HEK293 (cell line): Measurements from ENCODE around the gene HIVEP2.

ENCODE experiments used
- CTCF ChIA-PET: fragments of 350-600 bp; formaldehyde crosslinking; extraction: SDS; loops from one replicate; lab custom pipeline; 2021; ENCODE audit warnings: antibody characterized with exemption; lab: Yijun Ruan, JAX
- POLR2A ChIA-PET: fragments of 300-600 bp; formaldehyde crosslinking; extraction: SDS; loops from one replicate; lab custom pipeline; 2020; ENCODE audit warnings: antibody characterized with exemption, inconsistent platforms; lab: Yijun Ruan, JAX
- H3K27ac ChIP-seq: fragments of 200-500 bp; sonication (Bioruptor generic); 2 replicates; pipeline ENCODE4 v1.5.1; 2014; ENCODE audit warnings: low read depth, low read length, control low read depth, inconsistent platforms; ENCODE audit errors: extremely low read depth
- H3K36me3 ChIP-seq, 2 experiments: fragments of 200-500 bp in 1 of 2; sonication (Bioruptor generic) in 1 of 2; 1 replicate in 1 of 2; 2 replicates in 1 of 2; pipeline ENCODE4 v1.5.1; 2014 to 2017; ENCODE audit warnings: inconsistent platforms in 2 of 2, low read length in 2 of 2; ENCODE audit not compliant: control insufficient read depth in 2 of 2, insufficient read depth in 1 of 2
- H3K4me1 ChIP-seq: fragments of 200-500 bp; sonication (Bioruptor generic); 2 replicates; pipeline ENCODE4 v1.5.1; 2014; ENCODE audit warnings: mild to moderate bottlenecking, low read length, inconsistent platforms; ENCODE audit not compliant: control insufficient read depth, insufficient read depth
- H3K4me3 ChIP-seq: 2 replicates; pipeline ENCODE4 v1.5.1; 2011; ENCODE audit warnings: low read depth, mild to moderate bottlenecking, control low read depth, low read length, moderate library complexity
- H3K9me3 ChIP-seq: fragments of 200-500 bp; sonication (Bioruptor generic); 2 replicates; pipeline ENCODE4 v1.5.1; 2014; ENCODE audit warnings: low read depth, low read length, inconsistent platforms; ENCODE audit not compliant: control insufficient read depth, insufficient read depth
- BCL11A ChIP-seq: fragments of 450-650 bp; formaldehyde crosslinking; IDR thresholded peaks from 2 replicates; pipeline ENCODE4 v1.5.1; 2016; ENCODE audit warnings: low read depth, missing biosample characterization, missing genetic modification characterization
- BCL6B ChIP-seq: fragments of 450-650 bp; formaldehyde crosslinking; IDR thresholded peaks from 2 replicates; pipeline ENCODE4 v1.5.1; 2017; ENCODE audit warnings: missing biosample characterization, missing genetic modification characterization
- GLI2 ChIP-seq: fragments of 450-650 bp; formaldehyde crosslinking; IDR thresholded peaks from 2 replicates; pipeline ENCODE4; 2017; ENCODE audit warnings: missing biosample characterization, missing genetic modification characterization, low read depth, borderline replicate concordance
- MZF1 ChIP-seq: fragments of 450-650 bp; formaldehyde crosslinking; IDR thresholded peaks from 2 replicates; pipeline ENCODE4 v1.5.1; 2017; ENCODE audit warnings: missing biosample characterization, missing genetic modification characterization, borderline replicate concordance
- SCRT1 ChIP-seq: fragments of 450-650 bp; formaldehyde crosslinking; IDR thresholded peaks from 2 replicates; pipeline ENCODE4 v1.5.1; 2016; ENCODE audit warnings: missing biosample characterization, missing genetic modification characterization, borderline replicate concordance
- SP2 ChIP-seq: fragments of 450-650 bp; formaldehyde crosslinking; IDR thresholded peaks from 2 replicates; pipeline ENCODE4 v1.5.1; 2016; ENCODE audit warnings: missing biosample characterization, missing genetic modification characterization
- ZBTB17 ChIP-seq: fragments of 450-650 bp; formaldehyde crosslinking; IDR thresholded peaks from 2 replicates; pipeline ENCODE4 v1.5.1; 2016; ENCODE audit warnings: missing biosample characterization, missing genetic modification characterization
- ZBTB26 ChIP-seq: fragments of 450-650 bp; formaldehyde crosslinking; optimal IDR thresholded peaks from 2 replicates; pipeline ENCODE3; 2016; ENCODE audit warnings: missing biosample characterization, mild to moderate bottlenecking, missing genetic modification characterization
- ZBTB7A ChIP-seq: fragments of 450-650 bp; formaldehyde crosslinking; IDR thresholded peaks from 2 replicates; pipeline ENCODE4 v1.5.1; 2016; ENCODE audit warnings: low read depth, missing biosample characterization, missing genetic modification characterization
- ZEB2 ChIP-seq: fragments of 450-650 bp; formaldehyde crosslinking; IDR thresholded peaks from 2 replicates; pipeline ENCODE4 v1.5.1; 2016; ENCODE audit warnings: missing biosample characterization, missing genetic modification characterization
- ZFHX2 ChIP-seq: fragments of 450-650 bp; formaldehyde crosslinking; conservative IDR thresholded peaks from 2 replicates; pipeline ENCODE4 v1.5.1; 2016; ENCODE audit warnings: missing biosample characterization, missing genetic modification characterization
- ZNF221 ChIP-seq: fragments of 450-650 bp; formaldehyde crosslinking; IDR thresholded peaks from 2 replicates; pipeline ENCODE4 v1.5.1; 2017; ENCODE audit warnings: missing biosample characterization, missing genetic modification characterization, borderline replicate concordance
- ZNF223 ChIP-seq: fragments of 450-650 bp; formaldehyde crosslinking; IDR thresholded peaks from 2 replicates; pipeline ENCODE4 v1.5.1; 2016; ENCODE audit warnings: missing biosample characterization, missing genetic modification characterization
- ZNF23 ChIP-seq: fragments of 450-650 bp; formaldehyde crosslinking; IDR thresholded peaks from 2 replicates; pipeline ENCODE4 v1.5.1; 2016; ENCODE audit warnings: missing biosample characterization, missing genetic modification characterization, borderline replicate concordance
- ZNF394 ChIP-seq: fragments of 450-650 bp; formaldehyde crosslinking; IDR thresholded peaks from 2 replicates; pipeline ENCODE4 v1.5.1; 2016; ENCODE audit warnings: missing biosample characterization, missing genetic modification characterization, mild to moderate bottlenecking, moderate library complexity, borderline replicate concordance
- ZNF416 ChIP-seq: fragments of 450-650 bp; formaldehyde crosslinking; IDR thresholded peaks from 2 replicates; pipeline ENCODE4 v1.5.1; 2016; ENCODE audit warnings: missing biosample characterization, missing genetic modification characterization
- ZNF488 ChIP-seq: fragments of 450-650 bp; formaldehyde crosslinking; IDR thresholded peaks from 2 replicates; pipeline ENCODE4 v1.5.1; 2016; ENCODE audit warnings: missing biosample characterization, missing genetic modification characterization
- ZNF514 ChIP-seq: fragments of 450-650 bp; formaldehyde crosslinking; IDR thresholded peaks from 2 replicates; pipeline ENCODE4 v1.5.1; 2016; ENCODE audit warnings: missing biosample characterization, missing genetic modification characterization
- ZNF626 ChIP-seq: fragments of 450-650 bp; sonication (Bioruptor Pico); formaldehyde crosslinking; IDR thresholded peaks from 2 replicates; pipeline ENCODE4 v1.5.1; 2018; ENCODE audit warnings: missing biosample characterization, missing genetic modification characterization, inconsistent platforms
- ZNF701 ChIP-seq: fragments of 450-650 bp; formaldehyde crosslinking; IDR thresholded peaks from 2 replicates; pipeline ENCODE4 v1.5.1; 2016; ENCODE audit warnings: missing biosample characterization, missing genetic modification characterization
- ZNF707 ChIP-seq: fragments of 450-650 bp; formaldehyde crosslinking; IDR thresholded peaks from 2 replicates; pipeline ENCODE4 v1.5.1; 2016; ENCODE audit warnings: missing biosample characterization, missing genetic modification characterization
- ZNF830 ChIP-seq: fragments of 450-650 bp; IDR thresholded peaks from 2 replicates; pipeline ENCODE4 v1.5.0; 2018; ENCODE audit warnings: missing biosample characterization, missing genetic modification characterization, low read depth, mild to moderate bottlenecking, moderate library complexity
- TF ChIP-seq, protein P1 (sequence below): fragments of 450-650 bp; formaldehyde crosslinking; IDR thresholded peaks from 2 replicates; pipeline ENCODE4 v1.5.1; 2016; ENCODE audit warnings: missing biosample characterization, missing genetic modification characterization
- TF ChIP-seq, protein P2 (sequence below): fragments of 450-650 bp; formaldehyde crosslinking; IDR thresholded peaks from 2 replicates; pipeline ENCODE4 v1.5.1; 2016; ENCODE audit warnings: missing biosample characterization, missing genetic modification characterization
- TF ChIP-seq, protein P3 (sequence below): fragments of 450-650 bp; formaldehyde crosslinking; IDR thresholded peaks from 2 replicates; pipeline ENCODE4 v1.5.1; 2016; ENCODE audit warnings: missing biosample characterization, missing genetic modification characterization

Gene HIVEP2

GRCh38 chr6:142744836-142745235 lies 200.1 kb downstream of the HIVEP2 start:
- H3K36me3 ChIP-seq = no peaks in the 10 kb centered on the region
- CTCF ChIA-PET = interaction anchor here (0.6 kb wide), 1 partner anchor 190 kb away, joined by 4 read pairs; no protein-coding TSS in a partner anchor
- no peaks in the 10 kb centered on the region for H3K9me3 ChIP-seq
- TF ChIP-seq ZEB2 (tag by site-specific recombination) (no peak), ZBTB7A (tag by site-specific recombination) (no peak), ZNF488 (tag by site-specific recombination) (no peak), ZNF626 (tag by site-specific recombination) (no peak), ZBTB26 (tag by site-specific recombination) (no peak), BCL11A (tag by site-specific recombination) (no peak), BCL6B (tag by site-specific recombination) (no peak), MZF1 (tag by site-specific recombination) (no peak)
- TF ChIP-seq, protein P1, sequence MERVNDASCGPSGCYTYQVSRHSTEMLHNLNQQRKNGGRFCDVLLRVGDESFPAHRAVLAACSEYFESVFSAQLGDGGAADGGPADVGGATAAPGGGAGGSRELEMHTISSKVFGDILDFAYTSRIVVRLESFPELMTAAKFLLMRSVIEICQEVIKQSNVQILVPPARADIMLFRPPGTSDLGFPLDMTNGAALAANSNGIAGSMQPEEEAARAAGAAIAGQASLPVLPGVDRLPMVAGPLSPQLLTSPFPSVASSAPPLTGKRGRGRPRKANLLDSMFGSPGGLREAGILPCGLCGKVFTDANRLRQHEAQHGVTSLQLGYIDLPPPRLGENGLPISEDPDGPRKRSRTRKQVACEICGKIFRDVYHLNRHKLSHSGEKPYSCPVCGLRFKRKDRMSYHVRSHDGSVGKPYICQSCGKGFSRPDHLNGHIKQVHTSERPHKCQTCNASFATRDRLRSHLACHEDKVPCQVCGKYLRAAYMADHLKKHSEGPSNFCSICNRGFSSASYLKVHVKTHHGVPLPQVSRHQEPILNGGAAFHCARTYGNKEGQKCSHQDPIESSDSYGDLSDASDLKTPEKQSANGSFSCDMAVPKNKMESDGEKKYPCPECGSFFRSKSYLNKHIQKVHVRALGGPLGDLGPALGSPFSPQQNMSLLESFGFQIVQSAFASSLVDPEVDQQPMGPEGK (tag by site-specific recombination) = no peak
- TF ChIP-seq, all 188 proteins: peak for 0
- no peak overlapping the region for H3K4me3 ChIP-seq
- POLR2A ChIA-PET = no interaction called here
- H3K4me1 ChIP-seq = no peaks in the 10 kb centered on the region
- no peak overlapping the region for H3K27ac ChIP-seq

GRCh38 chr6:142740449-142740848 lies 204.5 kb downstream of the HIVEP2 start:
- Histone ChIP-seq H3K4me1 (no peaks in the 10 kb centered on the region), H3K9me3 (no peaks in the 10 kb centered on the region), H3K36me3 (no peaks in the 10 kb centered on the region), H3K4me3 (no peak overlapping the region), H3K27ac (no peak overlapping the region)
- CTCF ChIA-PET = interaction anchor here (0.6 kb wide), 1 partner anchor 35 kb away, joined by 3 read pairs; no protein-coding TSS in a partner anchor
- TF ChIP-seq ZNF416 (tag by site-specific recombination) (no peak), ZNF830 (tag by site-specific recombination) (no peak), ZNF394 (tag by site-specific recombination) (no peak), ZNF707 (no peak), ZNF626 (tag by site-specific recombination) (no peak), ZNF701 (no peak), ZNF221 (tag by site-specific recombination) (no peak), ZBTB17 (no peak), ZNF23 (tag by site-specific recombination) (no peak), GLI2 (no peak), ZNF223 (tag by site-specific recombination) (no peak), ZFHX2 (no peak), SCRT1 (tag by site-specific recombination) (no peak), ZNF514 (tag by site-specific recombination) (no peak), SP2 (tag by site-specific recombination) (no peak)
- TF ChIP-seq, protein P2, sequence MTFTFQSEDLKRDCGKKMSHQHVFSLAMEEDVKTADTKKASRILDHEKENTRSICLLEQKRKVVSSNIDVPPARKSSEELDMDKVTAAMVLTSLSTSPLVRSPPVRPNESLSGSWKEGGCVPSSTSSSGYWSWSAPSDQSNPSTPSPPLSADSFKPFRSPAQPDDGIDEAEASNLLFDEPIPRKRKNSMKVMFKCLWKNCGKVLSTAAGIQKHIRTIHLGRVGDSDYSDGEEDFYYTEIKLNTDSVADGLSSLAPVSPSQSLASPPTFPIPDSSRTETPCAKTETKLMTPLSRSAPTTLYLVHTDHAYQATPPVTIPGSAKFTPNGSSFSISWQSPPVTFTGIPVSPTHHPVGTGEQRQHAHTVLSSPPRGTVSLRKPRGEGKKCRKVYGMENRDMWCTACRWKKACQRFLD (tag by site-specific recombination) = no peak
- TF ChIP-seq, protein P3, sequence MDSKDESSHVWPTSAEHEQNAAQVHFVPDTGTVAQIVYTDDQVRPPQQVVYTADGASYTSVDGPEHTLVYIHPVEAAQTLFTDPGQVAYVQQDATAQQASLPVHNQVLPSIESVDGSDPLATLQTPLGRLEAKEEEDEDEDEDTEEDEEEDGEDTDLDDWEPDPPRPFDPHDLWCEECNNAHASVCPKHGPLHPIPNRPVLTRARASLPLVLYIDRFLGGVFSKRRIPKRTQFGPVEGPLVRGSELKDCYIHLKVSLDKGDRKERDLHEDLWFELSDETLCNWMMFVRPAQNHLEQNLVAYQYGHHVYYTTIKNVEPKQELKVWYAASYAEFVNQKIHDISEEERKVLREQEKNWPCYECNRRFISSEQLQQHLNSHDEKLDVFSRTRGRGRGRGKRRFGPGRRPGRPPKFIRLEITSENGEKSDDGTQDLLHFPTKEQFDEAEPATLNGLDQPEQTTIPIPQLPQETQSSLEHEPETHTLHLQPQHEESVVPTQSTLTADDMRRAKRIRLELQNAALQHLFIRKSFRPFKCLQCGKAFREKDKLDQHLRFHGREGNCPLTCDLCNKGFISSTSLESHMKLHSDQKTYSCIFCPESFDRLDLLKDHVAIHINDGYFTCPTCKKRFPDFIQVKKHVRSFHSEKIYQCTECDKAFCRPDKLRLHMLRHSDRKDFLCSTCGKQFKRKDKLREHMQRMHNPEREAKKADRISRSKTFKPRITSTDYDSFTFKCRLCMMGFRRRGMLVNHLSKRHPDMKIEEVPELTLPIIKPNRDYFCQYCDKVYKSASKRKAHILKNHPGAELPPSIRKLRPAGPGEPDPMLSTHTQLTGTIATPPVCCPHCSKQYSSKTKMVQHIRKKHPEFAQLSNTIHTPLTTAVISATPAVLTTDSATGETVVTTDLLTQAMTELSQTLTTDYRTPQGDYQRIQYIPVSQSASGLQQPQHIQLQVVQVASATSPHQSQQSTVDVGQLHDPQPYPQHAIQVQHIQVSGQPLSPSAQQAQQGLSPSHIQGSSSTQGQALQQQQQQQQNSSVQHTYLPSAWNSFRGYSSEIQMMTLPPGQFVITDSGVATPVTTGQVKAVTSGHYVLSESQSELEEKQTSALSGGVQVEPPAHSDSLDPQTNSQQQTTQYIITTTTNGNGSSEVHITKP = no peak
- TF ChIP-seq, all 188 proteins: peak for 0
- POLR2A ChIA-PET = no interaction called here
